IMR-90 (cell line): ENCODE data around the gene TOMM34. TPM values are rescaled to one million over a fixed set of nuclear protein-coding genes. Genes with fewer than 3 reads are reported as not detected.

Experiments
- ATAC-seq: fragments of 200-7000 bp; cut with Tn5 transposase; 2 replicates; pipeline ENCODE4 v1.9.1; 2020; ENCODE audit warnings: low read depth, mild to moderate bottlenecking, moderate library complexity
- BruUV-seq: library from RNA; stranded (reverse); fragments of 400-500 nt; replicated peaks from 2 replicates; lab custom pipeline; 2021; lab: Mats Ljungman, UMichigan
- CTCF ChIA-PET: fragments of 300-600 bp; formaldehyde crosslinking; extraction: SDS; loops from one replicate; lab custom pipeline; 2021; ENCODE audit warnings: antibody characterized with exemption; lab: Yijun Ruan, JAX
- POLR2A ChIA-PET: fragments of 300-600 bp; sonication (Branson Sonifier 250); formaldehyde crosslinking; loops from one replicate; lab custom pipeline; 2022; ENCODE audit warnings: antibody characterized with exemption; ENCODE audit not compliant: unreplicated experiment; lab: Charles Lee
- DNase-seq: peaks from one replicate; pipeline ENCODE4 v3.0.0; 2013
- H2AFZ ChIP-seq: replicated peaks from 2 replicates; pipeline ENCODE3; 2013; ENCODE audit warnings: low read length, mild to moderate bottlenecking; ENCODE audit not compliant: poor library complexity
- H2AK5ac ChIP-seq: 2 replicates; pipeline ENCODE4 v1.6.1; 2013; ENCODE audit warnings: low read depth, low read length, inconsistent platforms
- H2AK9ac ChIP-seq: replicated peaks from 2 replicates; pipeline ENCODE3; 2013; ENCODE audit warnings: mild to moderate bottlenecking, low read depth, low read length, moderate library complexity; ENCODE audit not compliant: poor library complexity
- H2BK120ac ChIP-seq: 2 replicates; pipeline ENCODE4 v1.6.1; 2013; ENCODE audit warnings: low read depth, low read length, inconsistent platforms
- H2BK15ac ChIP-seq: 3 replicates; pipeline ENCODE4 v1.6.1; 2013; ENCODE audit warnings: low read depth, low read length, inconsistent platforms
- H2BK20ac ChIP-seq: 2 replicates; pipeline ENCODE4 v1.6.1; 2013; ENCODE audit warnings: low read depth, mild to moderate bottlenecking, inconsistent platforms, low read length, moderate library complexity
- H2BK5ac ChIP-seq: 2 replicates; pipeline ENCODE4 v1.6.1; 2013; ENCODE audit warnings: mild to moderate bottlenecking, low read depth, low read length, inconsistent platforms; ENCODE audit not compliant: poor library complexity, severe bottlenecking
- H3K14ac ChIP-seq: replicated peaks from 2 replicates; pipeline ENCODE4 v1.6.1; 2013; ENCODE audit warnings: low read depth, low read length, inconsistent platforms
- H3K18ac ChIP-seq: 2 replicates; pipeline ENCODE4 v1.6.1; 2013; ENCODE audit warnings: low read depth, low read length, control low read depth
- H3K23ac ChIP-seq: 2 replicates; pipeline ENCODE4 v1.6.1; 2013; ENCODE audit warnings: low read depth, low read length, inconsistent platforms
- H3K27ac ChIP-seq: 2 replicates; pipeline ENCODE4 v1.5.1; 2013; ENCODE audit warnings: mild to moderate bottlenecking, control low read depth, low read length; ENCODE audit not compliant: insufficient read depth
- H3K27me3 ChIP-seq: 2 replicates; pipeline ENCODE4 v1.6.1; 2013; ENCODE audit warnings: low read length; ENCODE audit not compliant: control insufficient read depth, insufficient read depth
- H3K36me3 ChIP-seq: 2 replicates; pipeline ENCODE4 v1.6.1; 2013; ENCODE audit warnings: low read length, mixed read lengths; ENCODE audit not compliant: control insufficient read depth, insufficient read depth
- H3K4ac ChIP-seq: 2 replicates; pipeline ENCODE4 v1.6.1; 2013; ENCODE audit warnings: low read depth, low read length, inconsistent platforms
- H3K4me1 ChIP-seq: 2 replicates; pipeline ENCODE4 v1.6.1; 2013; ENCODE audit warnings: low read length, mixed read lengths; ENCODE audit not compliant: control insufficient read depth, insufficient read depth
- H3K4me2 ChIP-seq: 2 replicates; pipeline ENCODE4 v1.6.1; 2013; ENCODE audit warnings: low read depth, mild to moderate bottlenecking, control low read depth, low read length, moderate library complexity
- H3K4me3 ChIP-seq: 2 replicates; pipeline ENCODE4 v1.5.1; 2013; ENCODE audit warnings: low read depth, mild to moderate bottlenecking, control low read depth, low read length, moderate library complexity; ENCODE audit not compliant: insufficient read depth
- H3K56ac ChIP-seq: 2 replicates; pipeline ENCODE4 v1.6.1; 2013; ENCODE audit warnings: low read length, inconsistent platforms; ENCODE audit not compliant: insufficient read depth; ENCODE audit errors: extremely low read depth
- H3K79me1 ChIP-seq, 2 experiments: 2 replicates each; pipeline ENCODE4 v1.6.1; 2013; ENCODE audit warnings: low read length in 2 of 2, inconsistent platforms in 1 of 2, low read depth in 1 of 2
- H3K9ac ChIP-seq: 2 replicates; pipeline ENCODE4 v1.6.1; 2013; ENCODE audit warnings: low read depth, low read length, control low read depth
- H3K9me1 ChIP-seq: 2 replicates; pipeline ENCODE4 v1.6.1; 2013; ENCODE audit warnings: low read length, inconsistent platforms; ENCODE audit not compliant: insufficient read depth
- H3K9me3 ChIP-seq: 2 replicates; pipeline ENCODE4 v1.6.1; 2013; ENCODE audit warnings: low read length; ENCODE audit not compliant: control insufficient read depth, insufficient read depth
- H4K20me1 ChIP-seq: 2 replicates; pipeline ENCODE4 v1.6.1; 2013; ENCODE audit warnings: low read length, inconsistent platforms; ENCODE audit not compliant: insufficient read depth
- H4K5ac ChIP-seq: 2 replicates; pipeline ENCODE4 v1.6.1; 2013; ENCODE audit warnings: mild to moderate bottlenecking, low read depth, low read length, control low read depth
- H4K8ac ChIP-seq, 2 experiments: 2 replicates each; pipeline ENCODE4 v1.6.1; 2013; ENCODE audit warnings: low read depth in 2 of 2, low read length in 2 of 2, control low read depth in 1 of 2, inconsistent platforms in 1 of 2
- H4K91ac ChIP-seq: 2 replicates; pipeline ENCODE4 v1.6.1; 2013; ENCODE audit warnings: low read depth, low read length, inconsistent platforms; ENCODE audit not compliant: insufficient read depth
- BHLHE40 ChIP-seq: fragments of 150-350 bp; IDR thresholded peaks from 2 replicates; pipeline ENCODE4 v1.6.1; 2016; ENCODE audit warnings: mild to moderate bottlenecking, low read depth, low read length
- CTCF ChIP-seq: conservative IDR thresholded peaks from 2 replicates; pipeline ENCODE4 v1.5.1; 2012; ENCODE audit warnings: mild to moderate bottlenecking, low read depth, low read length, improper control_type of control experiment
- RAD21 ChIP-seq: IDR thresholded peaks from 2 replicates; pipeline ENCODE4 v1.6.1; 2012; ENCODE audit warnings: low read length, improper control_type of control experiment
- RCOR1 ChIP-seq: IDR thresholded peaks from 2 replicates; pipeline ENCODE4 v1.6.1; 2012; ENCODE audit warnings: mild to moderate bottlenecking, low read length, improper control_type of control experiment; ENCODE audit not compliant: insufficient replicate concordance
- SMC3 ChIP-seq: fragments of 150-350 bp; IDR thresholded peaks from 2 replicates; pipeline ENCODE4 v1.6.1; 2016; ENCODE audit warnings: low read depth, mild to moderate bottlenecking, antibody characterized with exemption, low read length, moderate library complexity
- USF2 ChIP-seq: fragments of 150-350 bp; IDR thresholded peaks from 2 replicates; pipeline ENCODE4 v1.6.1; 2017; ENCODE audit warnings: mild to moderate bottlenecking, antibody characterized with exemption, low read length, low read depth
- WGBS, 2 experiments: methylation state at CpG; one replicate each; pipeline versions ENCODE4 v1.1.5 to v1.1.7; 2013; ENCODE audit warnings: missing lambda C conversion rate in 2 of 2; ENCODE audit not compliant: insufficient read length in 1 of 2; ENCODE audit errors: extremely low coverage in 2 of 2; 5-methylcytosine and 5-hydroxymethylcytosine counted together
- dilution Hi-C: fragments of 300-500 bp; cut with HindIII; formaldehyde crosslinking; loops from one replicate; pipeline ENCODE4 v1.14.3; 2018; ENCODE audit warnings: low sequenced_read_pairs; ENCODE audit not compliant: unreplicated experiment
- in situ Hi-C: fragments of 300-500 bp; cut with MboI; formaldehyde crosslinking; loops from 3 replicates; pipeline ENCODE4 v1.14.3; 2019; ENCODE audit warnings: low sequenced_read_pairs, inconsistent platforms, mixed read lengths
- intact Hi-C: fragments of 100-400 bp; cut with micrococcal nuclease; formaldehyde crosslinking; loops from 2 replicates; pipeline ENCODE4 v1.10.0; 2022
- polyA plus RNA-seq, 3 experiments: library from polyadenylated mRNA; depleted of rRNA; stranded (reverse); fragments of >200 nt; gene quantifications; 2 replicates each; pipeline ENCODE4 v1.2.3, GENCODE V29; 2012; ENCODE audit warnings: low replicate concordance in 1 of 3
- total RNA-seq: library from RNA; depleted of rRNA; stranded (reverse); fragments of >200 nt; gene quantifications from 2 replicates; pipeline ENCODE4 v1.2.3, GENCODE V29; 2012

Gene TOMM34
- total and polyA plus RNA-seq, 2 of the 4 experiments (the other 2 are of a cell fraction) = 97.5 to 101 TPM

- no peak overlapping the region for H3K23ac ChIP-seq
- ChIA-PET POLR2A (no interaction called here), CTCF (no interaction called here)
- H3K4me1 ChIP-seq = peaks cover 14% of the 10 kb centered on the region
- WGBS, 2 experiments = no CpG with 5 or more reads among the region's 5 CpGs
- H3K36me3 ChIP-seq = peaks cover 22% of the 10 kb centered on the region
- H3K9me3 ChIP-seq = no peaks in the 10 kb centered on the region
- no peak for TF ChIP-seq RCOR1
- TF ChIP-seq BHLHE40 = no peak
- no peak for TF ChIP-seq USF2
- TF ChIP-seq RAD21 = no peak
- no peak for TF ChIP-seq CTCF
- no peak for TF ChIP-seq SMC3
- no peak overlapping the region for H2AFZ ChIP-seq
- no peaks in the 10 kb centered on the region for H3K27me3 ChIP-seq
- no peak overlapping the region for H4K91ac ChIP-seq
- dilution Hi-C loops = no loop called here
- ATAC-seq = no peak
- peaks cover 82% of the 10 kb centered on the region for H4K20me1 ChIP-seq
- H2BK5ac ChIP-seq = no peak overlapping the region
- no peak for DNase-seq
- no peak overlapping the region for H4K5ac ChIP-seq
- H3K27ac ChIP-seq = no peak overlapping the region
- no peak overlapping the region for H3K4ac ChIP-seq
- no peak overlapping the region for H2BK120ac ChIP-seq
- no peak overlapping the region for H2AK5ac ChIP-seq
- peaks cover 18% of the 10 kb centered on the region for H3K9me1 ChIP-seq
- H3K18ac ChIP-seq = no peak overlapping the region
- H2BK20ac ChIP-seq = no peak overlapping the region
- H2AK9ac ChIP-seq = no peak overlapping the region
- no peak overlapping the region for H3K14ac ChIP-seq
- no TSS peak for BruUV-seq
- H2BK15ac ChIP-seq = no peak overlapping the region
- H3K4me2 ChIP-seq = no peak overlapping the region
- no peak overlapping the region for H3K9ac ChIP-seq
- no peak overlapping the region for H3K4me3 ChIP-seq
- in situ Hi-C loops = no loop called here
- no peak overlapping the region for H3K56ac ChIP-seq
- intact Hi-C loops = no loop called here
- no peak overlapping the region for H4K8ac ChIP-seq
- H3K79me1 ChIP-seq = peaks cover 23 to 68% of the 10 kb centered on the region in 2 experiments; a peak in 3 of 4 replicates
Measured at GRCh38 chr20:44900231-44900854, 59.9 kb downstream of the TOMM34 start.
